ENCODE results near the gene CHMP6. TPM values are rescaled to one million over a fixed set of nuclear protein-coding genes. Genes with fewer than 3 reads are reported as not detected.
A peak's percentile ranks its signal among the peaks of the same experiment; 100 is the strongest.

The CHMP6 gene
- total RNA-seq, 1 donor from 2014 or later, result 29.1 TPM

DNA sequence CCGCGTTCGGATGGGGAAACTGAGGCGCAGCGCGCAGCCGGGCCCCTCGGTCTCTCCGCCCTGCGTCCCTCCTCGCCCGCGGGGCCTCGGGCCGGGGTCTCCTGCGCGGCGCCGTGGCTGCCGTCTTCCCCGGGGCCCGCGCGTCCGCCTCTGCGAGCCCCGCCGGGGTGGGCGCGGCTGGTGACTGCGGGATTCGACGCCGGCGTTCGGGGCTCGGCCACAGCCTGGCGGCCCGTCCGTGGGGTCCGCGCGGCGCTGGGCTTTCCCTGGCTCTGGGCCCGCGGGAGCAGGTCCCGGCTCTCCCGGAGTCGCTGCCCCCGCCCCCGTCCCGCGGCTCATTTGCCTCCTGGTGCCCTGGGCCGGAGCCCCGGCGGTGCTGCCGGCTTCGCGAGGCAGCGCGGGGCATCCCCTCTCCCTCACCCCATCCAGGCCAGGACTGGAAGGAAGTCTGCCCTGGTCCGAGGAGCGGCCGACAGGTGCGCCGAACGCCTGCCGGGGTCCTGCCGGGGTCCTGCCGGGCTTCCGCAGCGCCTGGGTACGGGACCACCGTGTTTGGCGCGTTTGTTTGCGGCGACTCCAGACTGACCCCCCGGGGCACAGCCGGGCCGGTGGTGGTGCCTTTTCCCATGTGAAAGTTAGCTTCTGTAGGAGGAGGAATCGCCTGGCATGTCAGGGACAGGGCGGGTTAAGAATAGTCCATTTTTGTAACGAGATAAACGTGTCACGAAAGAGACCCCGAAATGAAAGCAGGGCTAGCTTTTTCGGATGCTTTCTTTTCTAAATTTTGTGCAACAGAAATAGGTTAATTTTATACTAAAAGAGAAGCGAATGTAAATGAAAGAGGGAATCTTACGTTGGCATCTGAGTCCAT is 671 bp downstream of the CHMP6 start:
- Mint-ChIP-seq H3K4me1 (ENCODE audit: unreplicated experiment) (no peaks in the 10 kb centered on the region), H3K4me3 (peak overlapping the region; percentile 86), H3K9me3 (no peaks in the 10 kb centered on the region), H3K27ac (peak overlapping the region; percentile 64), H3K36me3 (no peaks in the 10 kb centered on the region), H3K27me3 (peaks cover 9% of the 10 kb centered on the region)
- DNase-seq (ENCODE audit: extremely low spot score, unreplicated experiment), result no peak
- TF ChIP-seq, protein P1, sequence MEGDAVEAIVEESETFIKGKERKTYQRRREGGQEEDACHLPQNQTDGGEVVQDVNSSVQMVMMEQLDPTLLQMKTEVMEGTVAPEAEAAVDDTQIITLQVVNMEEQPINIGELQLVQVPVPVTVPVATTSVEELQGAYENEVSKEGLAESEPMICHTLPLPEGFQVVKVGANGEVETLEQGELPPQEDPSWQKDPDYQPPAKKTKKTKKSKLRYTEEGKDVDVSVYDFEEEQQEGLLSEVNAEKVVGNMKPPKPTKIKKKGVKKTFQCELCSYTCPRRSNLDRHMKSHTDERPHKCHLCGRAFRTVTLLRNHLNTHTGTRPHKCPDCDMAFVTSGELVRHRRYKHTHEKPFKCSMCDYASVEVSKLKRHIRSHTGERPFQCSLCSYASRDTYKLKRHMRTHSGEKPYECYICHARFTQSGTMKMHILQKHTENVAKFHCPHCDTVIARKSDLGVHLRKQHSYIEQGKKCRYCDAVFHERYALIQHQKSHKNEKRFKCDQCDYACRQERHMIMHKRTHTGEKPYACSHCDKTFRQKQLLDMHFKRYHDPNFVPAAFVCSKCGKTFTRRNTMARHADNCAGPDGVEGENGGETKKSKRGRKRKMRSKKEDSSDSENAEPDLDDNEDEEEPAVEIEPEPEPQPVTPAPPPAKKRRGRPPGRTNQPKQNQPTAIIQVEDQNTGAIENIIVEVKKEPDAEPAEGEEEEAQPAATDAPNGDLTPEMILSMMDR (conservative IDR thresholded peaks at IDR 0.05), result no peak

DNA sequence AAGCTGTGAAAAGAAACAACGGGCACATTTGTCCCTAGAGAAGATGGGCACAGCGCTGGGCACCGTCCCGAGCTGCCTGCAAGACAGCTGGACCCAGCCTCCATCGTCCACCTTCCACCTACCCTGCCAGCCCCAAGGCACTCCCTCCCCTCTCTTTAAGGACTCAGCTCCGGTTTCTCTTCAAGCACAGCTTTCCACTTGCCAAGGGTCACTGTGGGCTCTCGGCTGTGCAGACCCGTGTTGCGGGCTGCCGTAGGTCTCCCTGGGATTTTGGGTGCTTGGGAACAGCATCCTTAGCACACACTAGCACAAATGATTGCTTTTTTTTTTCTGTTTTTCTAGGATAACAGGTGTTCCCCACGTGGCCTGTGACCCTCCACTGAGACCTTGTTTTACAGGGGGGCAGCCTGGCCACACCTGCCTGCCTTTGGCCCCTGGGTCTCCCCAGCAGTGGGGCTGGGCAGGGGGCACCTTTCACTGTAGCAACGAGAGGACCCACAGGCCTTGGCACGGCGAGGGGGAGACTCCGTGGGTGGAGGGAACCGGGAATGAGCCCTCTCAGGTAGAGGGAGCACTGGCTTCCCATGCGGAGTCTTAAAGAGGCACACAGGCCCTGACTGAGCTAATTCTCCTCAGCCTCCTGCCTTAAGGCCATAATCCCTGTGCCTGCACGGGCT is 1.4 kb downstream of the CHMP6 start:
- Mint-ChIP-seq H3K4me3 (peak overlapping the region; percentile 86), H3K4me1 (ENCODE audit: unreplicated experiment) (no peaks in the 10 kb centered on the region), H3K27me3 (peaks cover 9% of the 10 kb centered on the region), H3K36me3 (no peaks in the 10 kb centered on the region), H3K27ac (peak overlapping the region; percentile 64), H3K9me3 (no peaks in the 10 kb centered on the region)
- no peak for DNase-seq (ENCODE audit: extremely low spot score, unreplicated experiment)
- TF ChIP-seq, protein P1 (conservative IDR thresholded peaks at IDR 0.05), result no peak

DNA sequence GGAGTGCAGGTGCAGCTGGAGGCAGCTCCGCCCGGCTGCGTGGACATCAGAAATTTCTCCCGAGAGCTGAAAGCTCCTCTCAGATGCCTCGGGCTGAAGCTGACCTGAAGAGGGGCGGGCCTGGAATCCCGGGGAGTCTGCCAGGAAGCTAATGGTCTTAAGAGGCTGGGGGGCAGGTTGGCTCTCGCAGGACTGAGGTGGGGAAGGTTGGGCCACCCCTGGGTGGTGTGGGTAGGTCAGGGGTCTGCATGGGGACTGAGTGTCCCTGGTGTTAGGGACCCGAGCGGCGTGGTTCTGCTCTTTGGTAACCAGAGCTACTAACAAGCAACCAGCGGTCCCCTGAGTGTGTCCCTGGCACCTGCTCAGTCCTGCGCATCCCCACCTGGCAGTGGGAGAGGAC is 3.5 kb downstream of the CHMP6 start:
- Mint-ChIP-seq H3K4me1 (ENCODE audit: unreplicated experiment) (no peaks in the 10 kb centered on the region), H3K27me3 (peaks cover 1% of the 10 kb centered on the region), H3K4me3 (no peak overlapping the region), H3K9me3 (no peaks in the 10 kb centered on the region), H3K27ac (no peak overlapping the region), H3K36me3 (no peaks in the 10 kb centered on the region)
- DNase-seq (ENCODE audit: extremely low spot score, unreplicated experiment), result no peak
- TF ChIP-seq, protein P1 (conservative IDR thresholded peaks at IDR 0.05), result no peak

DNA sequence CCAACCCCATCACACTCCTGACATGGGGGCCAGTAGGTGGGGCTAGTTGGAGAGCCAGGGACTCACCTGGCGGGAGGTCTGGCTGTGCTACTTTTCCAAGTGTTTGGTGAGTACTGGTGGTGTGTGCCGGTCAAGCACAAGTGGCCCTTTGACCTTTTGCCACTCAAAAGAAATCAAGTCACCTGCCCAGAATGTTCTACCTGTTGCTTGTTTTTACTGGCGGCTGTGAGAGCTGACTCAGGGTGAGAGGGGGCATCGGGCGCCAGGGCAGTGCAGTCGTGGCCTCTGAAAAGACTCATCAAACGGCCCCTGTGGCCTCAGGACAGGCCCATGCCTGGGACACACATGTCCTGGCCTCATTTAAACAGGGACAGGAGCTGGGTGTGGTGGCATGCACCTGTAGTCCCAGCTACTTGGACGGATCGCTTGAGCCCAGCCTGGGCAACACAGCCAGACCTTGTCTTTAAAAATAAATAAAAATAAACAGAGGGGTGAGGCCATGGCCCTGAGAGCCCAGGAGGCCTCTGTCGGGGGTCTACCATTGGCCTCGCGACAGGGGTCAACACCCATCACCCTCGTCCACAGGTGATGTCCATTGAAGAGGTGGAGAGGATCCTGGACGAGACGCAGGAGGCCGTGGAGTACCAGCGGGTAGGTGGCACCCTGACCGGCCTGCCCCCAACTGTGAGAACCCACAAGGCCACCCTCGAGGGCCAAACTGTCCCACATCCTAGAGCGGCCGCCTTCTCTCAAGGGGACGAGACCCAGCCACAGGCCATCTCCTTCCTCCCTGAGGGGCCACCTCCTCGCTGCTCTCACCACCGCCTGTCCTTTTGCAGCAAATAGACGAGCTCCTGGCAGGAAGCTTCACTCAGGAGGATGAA is 5.0 kb downstream of the CHMP6 start:
- DNase-seq (ENCODE audit: extremely low spot score, unreplicated experiment), result no peak
- Mint-ChIP-seq H3K27me3 (peaks cover 6% of the 10 kb centered on the region), H3K4me1 (ENCODE audit: unreplicated experiment) (peaks cover 5% of the 10 kb centered on the region), H3K9me3 (no peaks in the 10 kb centered on the region), H3K27ac (no peak overlapping the region), H3K4me3 (no peak overlapping the region), H3K36me3 (no peaks in the 10 kb centered on the region)
- TF ChIP-seq, protein P1 (conservative IDR thresholded peaks at IDR 0.05), result no peak

DNA sequence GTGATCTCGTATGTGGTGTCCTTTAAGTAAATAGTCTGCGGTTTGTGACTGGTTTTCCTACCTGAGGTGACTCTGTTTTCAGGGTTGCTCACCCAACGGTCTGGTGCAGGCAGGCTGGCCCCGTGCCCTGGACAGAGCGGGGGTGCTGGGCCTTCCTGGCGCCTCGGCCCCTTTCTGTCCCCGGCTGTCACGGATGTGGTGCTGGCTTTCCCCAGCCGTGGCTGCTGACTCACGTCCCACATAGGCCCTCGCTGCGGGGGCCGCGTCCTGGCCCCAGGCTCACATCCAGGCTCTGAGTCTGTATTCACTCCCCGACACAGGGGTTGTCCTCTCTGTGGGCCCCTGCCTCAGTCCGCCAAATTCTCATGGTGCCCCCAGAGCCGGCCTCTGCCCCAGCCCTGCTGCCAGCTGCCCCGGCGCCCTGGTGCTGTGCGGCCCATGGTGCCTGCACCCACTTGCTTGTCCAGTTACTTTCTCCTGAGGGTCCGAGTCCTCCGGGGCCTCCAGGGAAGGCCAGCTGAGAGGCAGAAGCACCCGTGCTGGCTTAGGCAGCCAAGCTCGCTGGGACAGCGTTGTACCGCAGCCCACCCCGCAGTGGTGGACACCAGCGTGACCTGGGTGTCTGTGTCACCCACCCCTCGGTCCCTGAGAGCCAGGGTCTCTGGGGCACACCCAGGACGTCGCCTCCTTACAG is 5.9 kb downstream of the CHMP6 start:
- peaks cover 11% of the 10 kb centered on the region for H3K27me3 Mint-ChIP-seq
- no peak overlapping the region for H3K4me3 Mint-ChIP-seq
- H3K9me3 Mint-ChIP-seq, result no peaks in the 10 kb centered on the region
- no peaks in the 10 kb centered on the region for H3K36me3 Mint-ChIP-seq
- H3K27ac Mint-ChIP-seq, result no peak overlapping the region
- DNase-seq (ENCODE audit: extremely low spot score, unreplicated experiment), result no peak
- TF ChIP-seq, protein P1 (conservative IDR thresholded peaks at IDR 0.05), result no peak
- H3K4me1 Mint-ChIP-seq (ENCODE audit: unreplicated experiment), result peaks cover 10% of the 10 kb centered on the region
